Lower leg skin (tissue), 3 donors: ENCODE measurements around the gene TCERG1L.

Source experiments
- CTCF ChIP-seq, 3 donors: fragments of 450-650 bp; IDR thresholded peaks; one replicate each; pipeline ENCODE4 v1.5.1; 2016; ENCODE audit warnings: antibody characterized with exemption in 3 of 3, mild to moderate bottlenecking in 3 of 3, moderate library complexity in 2 of 3
- POLR2A ChIP-seq, 2 donors: fragments of 450-650 bp; IDR thresholded peaks; one replicate each; pipeline ENCODE4 v1.6.1; 2016 to 2017; ENCODE audit warnings: antibody characterized with exemption in 2 of 2, mild to moderate bottlenecking in 1 of 2, moderate library complexity in 1 of 2

GRCh38 chr10:131119626-131120355 lies 191.7 kb downstream of the TCERG1L start:
- TF ChIP-seq CTCF (IDR thresholded peaks at IDR 0.05) (no peak), POLR2A (IDR thresholded peaks at IDR 0.05) (no peak)
